ENCODE data around the gene PCED1A.
"Not testable (repeated sequence)": the region's sequence is repeated elsewhere in the genome, so short reads cannot be mapped to it uniquely, and the experiment has no call there.

Gene PCED1A

GRCh38 chr20:2865101-2865500 lies 24.6 kb upstream of the PCED1A start:
- DNase-seq = no peak

GRCh38 chr20:2864626-2865025 lies 24.2 kb upstream of the PCED1A start:
- no peak for DNase-seq

GRCh38 chr20:2859330-2860121 lies 19.1 kb upstream of the PCED1A start:
- DNase-seq = no peak

- DNase-seq = no peak
Observed at GRCh38 chr20:2858591-2858990, 18.1 kb upstream of the PCED1A start.

GRCh38 chr20:2851086-2851485 lies 10.6 kb upstream of the PCED1A start:
- no peak for DNase-seq

- no peak for DNase-seq
Observed at GRCh38 chr20:2849529-2849928, 9.1 kb upstream of the PCED1A start.

GRCh38 chr20:2847802-2848201 lies 7.3 kb upstream of the PCED1A start:
- DNase-seq = no peak

- no peak for DNase-seq
Observed at GRCh38 chr20:2846698-2847097, 6.2 kb upstream of the PCED1A start.

- DNase-seq = no peak
Observed at GRCh38 chr20:2845607-2846006, 5.2 kb upstream of the PCED1A start.

- no peak for DNase-seq
Observed at GRCh38 chr20:2840967-2841531, 594 bp upstream of the PCED1A start.

- no peak for DNase-seq
Observed at GRCh38 chr20:2839732-2840137, 720 bp downstream of the PCED1A start.

GRCh38 chr20:2838847-2839671 lies 1.4 kb downstream of the PCED1A start:
- no peak for DNase-seq

GRCh38 chr20:2838170-2838797 lies 2.2 kb downstream of the PCED1A start:
- DNase-seq = no peak

GRCh38 chr20:2837221-2837960 lies 3.1 kb downstream of the PCED1A start:
- no peak for DNase-seq

GRCh38 chr20:2836035-2836434 lies 4.4 kb downstream of the PCED1A start:
- no peak for DNase-seq

- no peak for DNase-seq
Observed at GRCh38 chr20:2835331-2835796, 5.1 kb downstream of the PCED1A start.

GRCh38 chr20:2834401-2835110 lies 5.9 kb downstream of the PCED1A start:
- DNase-seq = no peak

- DNase-seq = no peak
Observed at GRCh38 chr20:2833761-2834160, 6.7 kb downstream of the PCED1A start.

GRCh38 chr20:2831206-2831605 lies 9.2 kb downstream of the PCED1A start:
- DNase-seq = not testable (repeated sequence)

GRCh38 chr20:2829376-2829775 lies 11.1 kb downstream of the PCED1A start:
- no peak for DNase-seq

- DNase-seq = no peak
Observed at GRCh38 chr20:2826655-2827054, 13.8 kb downstream of the PCED1A start.

- DNase-seq = no peak
Observed at GRCh38 chr20:2825761-2826160, 14.7 kb downstream of the PCED1A start.
